ENCODE measurements around the gene NFIA. TPM values are rescaled to one million over a fixed set of nuclear protein-coding genes. Genes with fewer than 3 reads are reported as not detected.
A peak's percentile ranks its signal among the peaks of the same experiment; 100 is the strongest.

Gene NFIA
- total RNA-seq, 2 experiments from 2014 or later = 4.2 to 5.7 TPM

DNA sequence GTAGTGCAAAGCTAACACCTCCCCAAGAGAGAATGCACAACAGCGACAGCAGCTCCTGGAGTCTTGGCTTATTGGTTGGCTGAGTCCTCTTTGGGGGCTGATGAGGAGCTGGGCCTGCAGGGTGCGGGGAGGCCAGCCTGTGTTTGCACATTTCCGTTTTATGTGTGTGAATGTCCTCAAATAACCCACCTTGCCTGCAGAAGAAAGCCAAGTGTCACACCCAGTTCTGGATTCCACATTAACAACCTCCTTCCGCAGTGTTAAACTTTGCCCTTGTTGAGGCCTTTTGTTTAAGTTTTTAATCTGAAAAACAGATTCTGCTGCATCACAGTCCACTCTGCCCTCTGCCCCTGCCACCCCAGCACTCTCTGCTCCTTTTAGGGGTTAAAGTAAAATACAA is 368.1 kb downstream of the NFIA start:
- Mint-ChIP-seq H3K9me3 (no peaks in the 10 kb centered on the region), H3K27me3 (no peaks in the 10 kb centered on the region), H3K4me1 (peaks cover 9% of the 10 kb centered on the region), H3K36me3 (no peaks in the 10 kb centered on the region), H3K4me3 (no peak overlapping the region), H3K27ac (no peak overlapping the region)
- POLR2A ChIA-PET = no interaction called here
- no peak for DNase-seq
- no peak for ATAC-seq (ENCODE audit: low read depth)

DNA sequence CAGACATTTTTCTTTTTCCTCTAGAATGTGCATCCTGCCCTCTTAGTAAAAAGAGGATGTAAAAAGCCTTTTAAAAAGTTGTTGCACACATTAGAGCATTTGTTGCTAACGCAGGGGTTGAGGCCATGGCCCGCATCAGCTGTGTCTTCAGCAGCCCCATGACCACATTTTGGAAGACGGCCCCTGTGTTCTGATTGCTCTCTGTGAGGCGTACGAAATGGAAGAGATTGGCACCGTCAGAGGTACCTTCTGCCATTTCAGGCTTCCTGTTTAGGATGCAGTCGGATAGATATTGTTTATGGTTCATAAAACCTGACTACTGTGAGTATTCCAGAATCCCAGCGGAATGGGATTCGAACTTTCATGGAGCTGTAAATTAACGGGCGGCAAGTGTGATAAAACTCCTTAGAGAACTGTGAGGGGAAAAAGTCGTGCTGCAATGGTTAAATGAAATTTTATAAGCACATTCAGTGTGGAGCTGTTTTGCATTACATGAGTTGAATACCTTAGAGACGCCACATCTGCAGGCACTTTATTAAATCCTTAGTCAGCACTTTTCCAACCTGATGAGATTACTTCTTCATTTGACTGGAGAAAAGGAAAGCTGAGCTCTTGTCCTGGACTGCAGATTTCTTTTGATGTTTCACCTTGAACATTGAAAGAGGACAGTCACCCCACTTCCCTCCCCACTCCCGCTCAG is 368.7 kb downstream of the NFIA start:
- Mint-ChIP-seq H3K36me3 (no peaks in the 10 kb centered on the region), H3K27me3 (no peaks in the 10 kb centered on the region), H3K27ac (no peak overlapping the region), H3K4me3 (no peak overlapping the region), H3K4me1 (peaks cover 9% of the 10 kb centered on the region), H3K9me3 (no peaks in the 10 kb centered on the region)
- no peak for DNase-seq
- POLR2A ChIA-PET = no interaction called here
- ATAC-seq (ENCODE audit: low read depth) = no peak

DNA sequence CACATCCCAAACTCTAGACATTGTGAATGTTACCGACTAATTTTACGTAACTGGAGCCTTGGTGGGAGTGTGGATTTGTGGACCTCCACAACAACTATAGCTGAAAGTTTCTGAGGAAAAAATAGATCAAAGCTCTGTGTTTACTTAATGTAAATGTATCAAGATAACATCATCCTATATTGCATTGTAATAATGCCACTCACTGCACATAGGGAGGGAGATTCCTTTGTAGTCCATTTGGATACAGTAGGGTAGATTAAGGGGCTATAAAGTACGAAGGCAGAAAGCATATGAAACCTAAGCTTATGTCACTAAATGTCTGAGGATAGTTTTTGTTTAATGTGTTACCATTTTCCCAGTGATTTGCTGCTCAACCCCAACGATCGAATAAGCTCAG is 369.2 kb downstream of the NFIA start:
- H3K4me3 Mint-ChIP-seq = no peak overlapping the region
- DNase-seq = no peak
- H3K36me3 Mint-ChIP-seq = no peaks in the 10 kb centered on the region
- H3K4me1 Mint-ChIP-seq = peaks cover 9% of the 10 kb centered on the region
- ATAC-seq (ENCODE audit: low read depth) = no peak
- no peaks in the 10 kb centered on the region for H3K9me3 Mint-ChIP-seq
- no peak overlapping the region for H3K27ac Mint-ChIP-seq
- no peaks in the 10 kb centered on the region for H3K27me3 Mint-ChIP-seq
- POLR2A ChIA-PET = no interaction called here

DNA sequence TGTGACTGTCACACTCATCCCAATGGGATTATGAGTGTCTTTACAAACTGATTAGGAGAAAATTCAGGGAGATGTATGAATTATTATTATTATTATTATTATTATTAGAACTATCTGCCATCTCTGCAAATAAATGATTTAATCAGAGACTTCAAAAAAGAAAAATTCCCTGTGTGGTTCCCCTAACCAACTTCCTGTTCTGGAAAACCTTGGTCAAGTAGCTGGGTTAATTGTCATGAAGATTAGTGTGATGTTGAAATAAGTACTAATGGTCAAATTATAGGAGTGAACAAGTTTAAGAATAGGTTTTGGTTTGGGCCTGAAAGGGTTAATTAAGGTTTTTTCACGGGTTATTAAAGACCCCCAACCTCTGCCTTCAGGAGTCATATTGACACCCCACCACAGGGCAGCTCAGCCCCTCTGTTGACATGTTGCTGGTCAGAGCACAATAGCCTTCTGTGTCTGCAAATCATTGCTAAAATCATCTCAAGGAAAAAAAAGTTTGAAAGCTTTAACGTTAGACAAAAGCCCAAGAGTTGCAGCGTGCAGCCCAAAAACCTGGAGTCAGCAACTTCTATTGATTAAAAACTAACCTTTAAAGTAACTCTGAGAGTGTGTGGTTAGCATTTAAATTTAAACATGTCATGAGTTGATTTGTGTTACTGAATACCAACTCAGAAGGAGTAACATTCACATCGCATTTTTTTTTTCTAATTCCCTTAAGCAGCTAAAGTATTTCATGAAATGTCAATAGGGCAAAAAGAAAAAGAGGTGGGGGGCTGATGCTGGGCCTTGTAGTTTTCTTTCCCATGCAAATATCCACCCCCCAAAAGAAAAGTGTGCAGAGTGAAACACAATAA is 370.0 kb downstream of the NFIA start:
- H3K36me3 Mint-ChIP-seq = no peaks in the 10 kb centered on the region
- POLR2A ChIA-PET = no interaction called here
- ATAC-seq (ENCODE audit: low read depth) = no peak
- H3K4me1 Mint-ChIP-seq = peaks cover 9% of the 10 kb centered on the region
- H3K27ac Mint-ChIP-seq = no peak overlapping the region
- no peak overlapping the region for H3K4me3 Mint-ChIP-seq
- H3K27me3 Mint-ChIP-seq = no peaks in the 10 kb centered on the region
- no peak for DNase-seq
- no peaks in the 10 kb centered on the region for H3K9me3 Mint-ChIP-seq

DNA sequence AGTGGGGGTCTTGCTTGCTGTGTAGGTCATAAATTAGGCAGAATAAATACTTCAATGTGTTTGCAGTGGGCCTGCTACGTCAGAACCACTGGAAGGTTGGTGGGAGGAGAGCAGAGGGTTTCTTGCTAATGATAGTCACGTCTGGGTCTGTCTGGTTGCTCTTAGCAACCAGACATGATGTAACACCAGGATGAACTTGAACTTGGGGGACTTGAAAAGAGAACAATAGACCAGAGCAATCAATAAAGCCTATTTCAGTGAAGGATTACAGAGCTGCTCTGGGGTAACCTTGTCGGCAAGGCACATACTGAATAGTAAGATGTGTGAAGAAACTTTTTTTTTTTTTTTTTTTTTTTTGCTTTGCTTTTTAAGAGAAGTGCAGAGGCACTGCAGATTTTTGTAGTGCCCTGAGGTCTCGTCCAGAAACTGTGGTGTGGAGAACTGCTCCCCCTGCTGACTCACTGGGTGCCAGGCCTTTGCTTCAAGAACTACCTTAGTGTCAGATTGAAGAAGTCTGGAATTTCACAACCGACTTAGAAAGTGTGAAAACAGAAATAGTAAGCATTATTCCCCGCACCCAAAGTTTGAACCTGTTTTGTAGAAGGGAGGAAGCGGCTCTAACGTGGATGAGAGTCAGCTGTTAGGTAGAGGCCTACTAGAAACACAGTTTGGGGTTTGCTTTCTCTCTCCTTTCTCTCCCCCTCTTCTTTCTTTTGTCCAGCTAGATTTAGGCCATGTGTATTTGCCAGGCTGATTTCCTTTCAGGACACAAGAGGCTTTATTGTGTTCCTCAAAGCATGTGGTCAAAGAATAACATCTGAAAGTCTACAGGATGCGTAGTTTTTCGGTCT is 371.0 kb downstream of the NFIA start:
- DNase-seq (peak; percentile 52), ATAC-seq (ENCODE audit: low read depth) (peak; percentile 90)
- no peaks in the 10 kb centered on the region for H3K36me3 Mint-ChIP-seq
- H3K27ac Mint-ChIP-seq = no peak overlapping the region
- peaks cover 9% of the 10 kb centered on the region for H3K4me1 Mint-ChIP-seq
- no peak overlapping the region for H3K4me3 Mint-ChIP-seq
- POLR2A ChIA-PET = no interaction called here
- H3K9me3 Mint-ChIP-seq = no peaks in the 10 kb centered on the region
- no peaks in the 10 kb centered on the region for H3K27me3 Mint-ChIP-seq

GRCh38 chr1:61455400-61455799 is 373.0 kb downstream of the NFIA start:
- no peaks in the 10 kb centered on the region for H3K27me3 Mint-ChIP-seq
- H3K4me1 Mint-ChIP-seq = peaks cover 10% of the 10 kb centered on the region
- POLR2A ChIA-PET = no interaction called here
- no peak overlapping the region for H3K27ac Mint-ChIP-seq
- DNase-seq (no peak), ATAC-seq (ENCODE audit: low read depth) (no peak)
- H3K36me3 Mint-ChIP-seq = no peaks in the 10 kb centered on the region
- H3K4me3 Mint-ChIP-seq = no peak overlapping the region
- no peaks in the 10 kb centered on the region for H3K9me3 Mint-ChIP-seq

- Mint-ChIP-seq H3K4me3 (no peak overlapping the region), H3K4me1 (peaks cover 10% of the 10 kb centered on the region), H3K27ac (no peak overlapping the region), H3K36me3 (no peaks in the 10 kb centered on the region), H3K27me3 (no peaks in the 10 kb centered on the region), H3K9me3 (no peaks in the 10 kb centered on the region)
- ATAC-seq (ENCODE audit: low read depth) = no peak
- POLR2A ChIA-PET = interaction anchor here (0.7 kb wide), 1 partner anchor 185 kb away, joined by 3 read pairs; no protein-coding TSS in a partner anchor
- DNase-seq = no peak
Measured at GRCh38 chr1:61457526-61458040, 375.2 kb downstream of the NFIA start.

GRCh38 chr1:61459345-61459744 is 377.0 kb downstream of the NFIA start:
- DNase-seq (no peak), ATAC-seq (ENCODE audit: low read depth) (no peak)
- Mint-ChIP-seq H3K9me3 (no peaks in the 10 kb centered on the region), H3K27ac (no peak overlapping the region), H3K4me3 (no peak overlapping the region), H3K36me3 (no peaks in the 10 kb centered on the region), H3K27me3 (no peaks in the 10 kb centered on the region), H3K4me1 (peaks cover 7% of the 10 kb centered on the region)
- POLR2A ChIA-PET = no interaction called here

- no peaks in the 10 kb centered on the region for H3K27me3 Mint-ChIP-seq
- H3K36me3 Mint-ChIP-seq = no peaks in the 10 kb centered on the region
- no peaks in the 10 kb centered on the region for H3K9me3 Mint-ChIP-seq
- peaks cover 7% of the 10 kb centered on the region for H3K4me1 Mint-ChIP-seq
- ATAC-seq (ENCODE audit: low read depth) = no peak
- no peak overlapping the region for H3K4me3 Mint-ChIP-seq
- no peak overlapping the region for H3K27ac Mint-ChIP-seq
- POLR2A ChIA-PET = no interaction called here
- no peak for DNase-seq
Measured at GRCh38 chr1:61460191-61460590, 377.8 kb downstream of the NFIA start.

GRCh38 chr1:61461406-61462384 is 379.3 kb downstream of the NFIA start:
- DNase-seq = no peak
- Mint-ChIP-seq H3K36me3 (no peaks in the 10 kb centered on the region), H3K27me3 (no peaks in the 10 kb centered on the region), H3K27ac (no peak overlapping the region), H3K9me3 (no peaks in the 10 kb centered on the region), H3K4me1 (peaks cover 7% of the 10 kb centered on the region), H3K4me3 (no peak overlapping the region)
- ATAC-seq (ENCODE audit: low read depth) = no peak
- POLR2A ChIA-PET = no interaction called here

DNA sequence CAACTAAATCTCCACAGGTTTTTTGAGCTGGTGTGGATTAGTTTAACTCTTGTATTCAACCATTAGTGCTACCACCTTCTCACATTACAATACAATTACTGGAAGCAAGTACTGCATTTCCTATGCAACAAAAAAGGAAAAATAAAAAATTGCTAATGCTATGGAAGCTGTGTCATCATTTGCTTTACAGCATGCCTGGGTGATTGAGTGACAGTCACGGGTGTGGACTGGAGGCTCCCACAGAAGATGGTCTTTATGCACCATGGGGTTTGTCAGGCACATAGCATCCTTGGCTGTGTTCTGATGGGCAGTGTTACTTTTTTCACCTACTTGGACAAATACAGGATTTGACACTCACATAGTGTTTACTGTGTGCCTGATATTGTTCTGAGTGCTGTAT is 380.3 kb downstream of the NFIA start:
- Mint-ChIP-seq H3K9me3 (no peaks in the 10 kb centered on the region), H3K27me3 (no peaks in the 10 kb centered on the region), H3K4me1 (peaks cover 7% of the 10 kb centered on the region), H3K27ac (no peak overlapping the region), H3K36me3 (no peaks in the 10 kb centered on the region), H3K4me3 (no peak overlapping the region)
- DNase-seq (no peak), ATAC-seq (ENCODE audit: low read depth) (no peak)
- POLR2A ChIA-PET = no interaction called here

GRCh38 chr1:61463220-61463619 is 380.9 kb downstream of the NFIA start:
- peak overlapping the region; percentile 38 for H3K4me3 Mint-ChIP-seq
- H3K27me3 Mint-ChIP-seq = no peaks in the 10 kb centered on the region
- no peaks in the 10 kb centered on the region for H3K9me3 Mint-ChIP-seq
- POLR2A ChIA-PET = no interaction called here
- peaks cover 7% of the 10 kb centered on the region for H3K4me1 Mint-ChIP-seq
- H3K36me3 Mint-ChIP-seq = no peaks in the 10 kb centered on the region
- ATAC-seq (ENCODE audit: low read depth) = no peak
- DNase-seq = no peak
- no peak overlapping the region for H3K27ac Mint-ChIP-seq
